ENCODE results near the gene CMTR1.

GRCh38 chr6:37491830-37492208 is 58.8 kb downstream of the CMTR1 start:
- TF ChIP-seq CTCF (conservative IDR thresholded peaks at IDR 0.05; ENCODE audit: low read depth, low read length) = no peak
- no peak for TF ChIP-seq EZH2 (IDR thresholded peaks at IDR 0.05; ENCODE audit: borderline replicate concordance, low read depth, low read length, poor library complexity, severe bottlenecking)

Data from A673 (cell line).